DMS114 treated with DMSO at 0.1 percent for 48 hours (cell line): ENCODE measurements around the gene MFNG.
"Not testable (repeated sequence)": the region's sequence is repeated elsewhere in the genome, so short reads cannot be mapped to it uniquely, and the experiment has no call there.

Experiments used
- DNase-seq: peaks from one replicate; lab custom pipeline; 2025; ENCODE audit not compliant: unreplicated experiment; lab: John Stamatoyannopoulos, UW

Gene MFNG

DNA sequence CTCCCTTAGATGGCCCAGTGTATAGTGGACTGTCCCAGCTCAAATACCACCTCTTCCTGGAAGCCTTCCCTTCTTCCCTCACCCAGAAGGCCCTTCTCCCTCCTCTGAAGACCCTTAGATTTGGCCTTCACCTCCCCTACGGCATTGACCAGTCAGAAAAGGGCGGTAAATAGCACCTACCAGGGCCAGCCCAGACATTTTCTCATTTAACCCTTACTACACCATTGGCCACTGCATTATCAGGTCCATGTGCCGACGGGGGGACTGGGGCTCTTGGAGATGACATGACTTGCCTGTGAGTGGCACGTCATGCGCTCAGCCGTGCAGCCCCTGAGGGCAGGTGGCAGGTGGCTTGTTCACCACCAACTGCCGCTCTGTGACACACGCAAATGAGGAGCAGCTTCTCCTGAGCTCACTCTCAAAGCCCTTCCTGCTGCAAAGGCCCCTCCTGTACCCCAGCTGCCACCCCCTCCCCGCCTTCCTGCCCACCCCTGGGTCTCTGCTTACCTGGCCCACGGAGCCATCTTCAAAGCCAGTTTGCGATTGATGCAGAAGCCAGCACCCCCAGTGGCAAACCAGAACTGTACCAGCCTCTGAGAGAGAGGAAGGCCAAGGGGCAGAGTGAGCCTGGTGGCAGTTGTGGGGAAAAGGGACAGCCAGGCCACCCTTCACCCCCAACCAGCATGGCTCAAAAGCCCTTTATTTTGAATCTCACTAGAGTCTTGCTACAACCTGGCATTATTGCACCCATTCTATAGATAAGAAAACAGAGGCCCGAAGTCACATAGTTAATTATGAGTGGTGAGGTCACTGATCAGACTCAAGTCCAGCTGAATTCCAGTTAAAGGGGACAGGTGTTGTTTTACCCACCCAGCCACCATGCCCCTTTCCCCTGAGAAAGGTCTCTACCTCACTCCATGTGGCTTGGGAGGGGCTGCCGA lies 9.5 kb downstream of the MFNG start:
- DNase-seq = no peak

DNA sequence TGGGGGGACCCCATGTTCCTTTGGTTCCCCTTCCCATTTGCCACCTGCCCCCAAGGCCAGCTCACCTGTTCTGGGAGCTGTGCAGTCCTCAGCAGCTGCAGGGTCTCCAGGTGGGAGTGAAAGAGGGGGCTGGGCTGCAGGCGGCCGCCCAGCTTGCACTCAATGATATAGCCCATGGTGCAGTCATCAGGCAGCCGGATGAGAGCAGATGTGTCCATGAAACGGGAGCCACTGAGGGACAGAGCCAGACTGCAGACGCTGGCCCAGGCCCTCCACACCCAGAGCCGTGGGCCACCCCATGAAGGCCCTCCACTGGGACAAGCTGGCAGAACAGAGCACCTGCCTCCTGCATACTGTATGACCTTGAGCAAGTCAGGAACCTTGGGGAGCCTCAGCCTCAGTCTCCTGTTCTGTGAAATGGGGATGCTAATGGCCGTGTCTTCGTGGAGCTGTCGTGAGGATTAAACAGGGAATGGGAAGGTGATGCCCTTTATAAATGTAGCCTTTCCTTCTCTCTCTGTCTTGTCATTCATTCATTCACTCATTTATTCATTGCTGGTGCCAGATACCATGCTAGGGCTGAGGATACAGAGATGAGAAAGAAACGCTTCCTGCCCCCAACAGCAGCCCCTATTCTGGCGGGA lies 11.6 kb downstream of the MFNG start:
- no peak for DNase-seq

DNA sequence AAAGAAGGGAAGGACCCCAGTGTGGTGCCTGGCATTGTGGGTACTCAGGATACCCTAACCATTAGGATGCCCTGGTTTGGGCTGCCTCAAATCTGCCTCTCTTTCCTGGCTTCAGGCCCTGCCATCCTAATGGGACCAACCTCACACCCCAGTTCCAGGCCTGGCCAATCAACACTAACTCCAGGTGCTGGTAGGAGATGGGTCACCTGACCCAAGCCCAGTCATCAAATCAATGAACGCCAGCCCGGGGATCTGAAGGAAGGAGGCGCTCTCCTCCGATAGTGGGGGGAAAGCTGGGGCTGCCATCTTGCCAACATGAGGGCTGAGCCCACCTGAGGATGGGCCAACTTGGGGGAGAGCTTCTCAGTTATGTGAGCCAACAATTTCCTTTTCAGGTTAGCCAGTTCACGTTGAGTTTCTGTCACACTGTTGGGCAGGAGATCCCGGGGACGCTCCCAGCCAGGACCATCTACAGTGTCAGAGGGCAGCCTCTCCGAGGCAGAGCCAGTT lies 12.7 kb downstream of the MFNG start:
- DNase-seq = no peak

DNA sequence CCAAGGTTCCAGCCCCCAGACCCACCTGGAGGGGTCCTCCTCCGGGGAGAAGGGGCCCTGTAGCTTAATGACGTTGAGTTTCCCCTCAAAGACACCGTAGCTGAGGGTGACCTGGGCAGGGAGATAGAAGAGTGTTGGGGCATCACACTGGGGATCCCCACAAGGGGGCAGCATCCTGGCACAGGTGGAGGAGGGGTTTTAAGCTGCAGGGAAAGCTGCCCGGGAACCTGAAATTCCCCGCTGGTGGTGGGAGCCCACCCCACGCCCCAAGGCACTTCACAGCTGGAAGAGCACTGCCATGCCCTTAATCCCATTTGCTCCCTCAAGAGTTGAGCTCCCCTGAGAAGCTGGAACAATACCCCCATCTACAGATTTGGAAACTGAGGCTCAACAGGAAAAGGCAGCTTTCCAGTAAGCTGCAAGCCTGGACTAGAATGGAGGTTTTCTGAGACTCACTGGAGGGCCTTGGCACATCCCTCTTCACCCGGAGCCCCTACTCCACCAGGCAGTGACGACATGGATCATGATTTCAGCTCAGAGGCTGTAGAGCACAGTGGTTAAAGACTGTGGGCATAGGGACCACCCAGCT lies 13.7 kb downstream of the MFNG start:
- no peak for DNase-seq

DNA sequence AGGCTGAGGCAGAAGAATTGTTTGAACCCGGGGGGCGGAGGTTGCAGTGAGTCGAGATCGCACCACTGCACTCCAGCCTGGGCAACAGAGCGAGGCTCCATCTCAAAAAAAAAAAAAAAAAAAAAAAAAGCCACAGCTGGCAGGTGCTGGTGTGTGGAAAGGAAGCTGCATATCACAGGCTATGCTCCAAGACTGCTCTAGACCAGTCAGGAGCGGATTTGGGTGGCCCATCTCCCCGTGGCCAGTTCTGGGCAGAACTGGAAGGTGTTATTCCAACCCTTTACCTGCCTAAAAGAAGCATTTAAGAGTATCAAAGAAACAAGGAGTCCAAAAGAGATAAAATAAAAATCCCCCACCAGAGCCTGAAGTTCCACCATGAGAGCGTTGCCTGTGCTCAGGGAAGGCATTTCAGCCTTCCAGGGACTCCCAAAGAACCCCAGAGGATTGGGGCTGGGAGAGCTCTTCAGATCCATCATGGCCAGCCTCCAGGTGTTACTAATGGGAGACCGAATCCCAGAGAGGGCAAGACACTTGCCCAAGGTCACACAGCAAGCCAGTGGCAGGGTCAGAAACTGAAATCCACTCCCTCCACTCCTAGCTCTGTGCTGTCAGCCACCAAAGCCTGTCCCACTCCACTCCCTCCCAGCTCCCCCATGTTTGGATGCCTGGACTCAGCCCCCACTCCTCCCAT lies 14.3 kb downstream of the MFNG start:
- no peak for DNase-seq

DNA sequence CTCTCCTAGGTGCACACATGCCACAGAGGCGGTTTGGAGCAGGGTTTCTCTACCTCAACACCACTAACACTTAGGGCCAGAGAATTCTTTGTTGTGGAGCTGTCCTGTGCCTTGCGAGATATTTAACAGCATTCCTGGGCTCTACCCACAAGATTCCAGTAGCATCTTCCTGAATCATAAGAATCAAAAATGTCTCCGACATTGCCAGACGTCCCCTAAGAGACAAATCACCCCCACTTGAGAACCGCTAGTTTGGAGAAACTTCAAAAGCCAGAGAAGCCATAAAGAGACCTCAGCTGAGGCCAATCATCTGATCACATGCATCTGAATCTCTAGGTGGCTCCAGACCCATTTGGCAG lies 16.1 kb downstream of the MFNG start:
- no peak for DNase-seq

DNA sequence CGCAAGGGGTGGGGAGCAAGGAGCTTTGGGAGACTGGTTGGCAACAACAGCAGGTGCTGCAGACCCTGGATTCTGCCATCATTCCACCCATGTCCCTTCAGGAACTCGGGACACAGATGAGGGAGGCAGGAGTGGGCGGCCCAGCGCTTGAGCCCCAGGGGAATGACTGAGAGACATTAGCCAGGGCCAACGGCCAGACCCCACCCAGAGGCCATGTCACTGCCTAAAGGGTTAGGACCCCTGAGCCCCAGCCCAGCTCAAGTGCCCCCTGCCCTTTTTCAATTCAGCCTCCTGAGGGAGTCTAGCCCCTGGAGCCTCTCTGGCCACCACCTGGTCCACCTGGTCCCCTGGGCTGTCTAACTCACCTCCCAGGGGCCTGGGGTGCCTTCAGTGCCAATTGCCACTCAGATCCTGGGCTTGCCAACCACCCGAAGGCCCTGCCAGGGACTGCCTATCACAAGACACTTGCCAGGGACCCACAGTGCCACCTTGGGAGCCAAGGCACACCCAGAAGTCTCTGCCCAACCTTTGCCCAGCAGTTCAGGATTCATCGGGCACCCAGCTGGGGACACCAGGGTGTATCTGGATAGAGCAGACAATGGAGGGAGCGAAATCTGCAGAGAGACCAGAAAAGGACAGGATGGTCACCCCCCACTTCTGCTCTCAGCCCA lies 16.6 kb downstream of the MFNG start:
- no peak for DNase-seq

DNA sequence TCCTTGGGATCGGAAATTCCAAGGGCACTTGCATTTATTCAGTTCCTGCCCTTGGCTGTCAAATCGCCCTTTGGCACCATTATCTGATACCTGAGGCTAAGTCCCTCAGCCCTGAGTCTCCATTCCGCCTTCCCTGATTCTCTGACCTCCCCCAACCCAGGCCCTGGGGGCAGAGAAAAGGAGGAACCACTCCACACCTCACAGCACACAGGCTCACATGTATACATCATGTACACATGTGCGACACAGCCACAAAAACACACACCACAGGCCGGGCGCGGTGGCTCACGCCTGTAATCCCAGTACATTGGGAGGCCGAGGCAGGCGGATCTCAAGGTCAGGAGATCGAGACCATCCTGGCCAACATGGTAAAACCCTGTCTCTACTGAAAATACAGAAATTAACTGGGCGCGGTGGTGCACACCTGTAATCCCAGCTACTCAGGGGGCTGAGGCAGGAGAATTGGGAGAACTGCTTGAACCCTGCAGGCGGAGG lies 17.9 kb downstream of the MFNG start:
- DNase-seq = not testable (repeated sequence)

DNA sequence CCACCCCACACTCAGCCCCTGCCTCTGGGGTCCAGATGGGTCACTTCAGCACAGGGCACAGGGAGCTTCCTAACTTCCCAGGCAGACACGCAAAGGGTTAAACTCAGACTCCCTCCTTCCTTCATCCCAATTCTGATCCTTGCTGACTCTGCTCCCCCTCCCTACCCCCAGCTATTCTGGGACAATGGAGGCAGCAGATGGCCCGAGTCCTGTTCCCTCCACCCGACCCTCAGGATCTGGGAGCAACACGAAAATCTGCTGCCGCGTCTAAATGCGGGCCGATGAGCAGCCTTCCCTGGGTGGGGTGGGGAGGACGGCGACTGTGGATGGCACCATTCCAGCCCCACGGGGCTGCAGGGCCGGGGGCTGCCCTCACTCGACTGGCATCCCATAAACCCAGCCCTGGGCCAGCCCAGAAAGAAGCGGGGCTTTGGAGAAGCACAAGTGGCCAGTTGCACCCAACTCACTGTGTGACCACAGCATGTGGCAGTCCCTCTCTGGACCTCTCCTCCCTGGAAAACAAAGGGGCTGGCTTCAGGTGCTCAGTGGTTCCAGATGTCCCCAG lies 18.7 kb downstream of the MFNG start:
- DNase-seq = no peak

DNA sequence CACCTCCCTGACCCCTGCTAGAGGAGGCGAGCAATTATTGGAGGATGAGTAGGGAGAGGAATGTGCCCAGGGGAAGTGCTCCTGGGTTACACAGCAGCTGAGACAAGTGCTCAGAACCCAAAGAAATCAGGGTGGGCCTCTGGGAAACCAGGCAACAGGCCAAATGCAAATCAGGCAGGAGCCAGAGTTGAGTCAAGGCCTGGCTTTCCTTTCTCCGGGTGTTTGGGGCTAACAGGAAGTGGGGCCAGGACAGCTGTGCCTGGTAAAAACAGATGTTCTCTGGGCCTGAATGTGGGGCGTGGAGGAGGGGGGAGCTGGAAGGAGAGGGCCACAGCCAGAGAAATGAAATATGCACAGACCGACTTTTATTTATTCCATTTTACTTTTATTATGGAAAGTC lies 22.0 kb downstream of the MFNG start:
- no peak for DNase-seq

DNA sequence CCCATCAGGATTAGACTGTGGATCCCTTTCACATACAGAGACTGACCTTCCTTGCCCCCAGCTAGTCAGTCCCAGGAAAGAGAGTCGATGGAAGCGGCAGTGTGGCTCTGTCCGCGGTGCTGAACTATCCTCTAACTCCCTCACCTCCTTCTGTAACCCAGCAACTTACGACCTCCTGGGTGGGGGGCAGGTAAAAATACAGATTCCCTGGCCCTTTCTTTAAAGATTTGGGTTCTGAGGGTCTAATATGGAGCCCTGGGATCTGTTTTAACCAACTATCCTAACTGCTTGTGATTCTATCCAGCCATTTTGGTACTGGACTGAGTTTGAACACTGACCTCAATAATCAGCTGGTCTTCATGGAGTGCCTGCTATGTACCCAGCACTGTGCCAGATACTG lies 23.2 kb downstream of the MFNG start:
- no peak for DNase-seq

DNA sequence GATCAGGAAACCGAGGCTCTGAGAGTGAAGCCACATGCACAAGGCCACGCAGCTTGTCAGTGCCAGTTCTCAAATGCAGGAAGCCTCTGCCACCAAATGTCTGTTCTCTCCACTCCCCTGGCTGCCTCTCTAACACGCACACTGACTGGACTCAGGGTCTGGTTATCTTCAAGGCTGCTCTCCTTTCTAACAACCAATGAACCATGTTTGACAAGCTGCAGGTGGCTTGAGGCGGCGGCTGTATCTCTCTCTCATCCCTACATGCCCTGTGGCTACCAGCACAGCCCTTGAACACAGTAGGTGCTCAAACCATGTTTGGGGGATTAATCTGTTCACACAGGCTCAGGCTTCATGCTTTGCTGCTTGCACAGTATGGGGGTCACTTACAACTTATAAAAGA lies 23.7 kb downstream of the MFNG start:
- no peak for DNase-seq

DNA sequence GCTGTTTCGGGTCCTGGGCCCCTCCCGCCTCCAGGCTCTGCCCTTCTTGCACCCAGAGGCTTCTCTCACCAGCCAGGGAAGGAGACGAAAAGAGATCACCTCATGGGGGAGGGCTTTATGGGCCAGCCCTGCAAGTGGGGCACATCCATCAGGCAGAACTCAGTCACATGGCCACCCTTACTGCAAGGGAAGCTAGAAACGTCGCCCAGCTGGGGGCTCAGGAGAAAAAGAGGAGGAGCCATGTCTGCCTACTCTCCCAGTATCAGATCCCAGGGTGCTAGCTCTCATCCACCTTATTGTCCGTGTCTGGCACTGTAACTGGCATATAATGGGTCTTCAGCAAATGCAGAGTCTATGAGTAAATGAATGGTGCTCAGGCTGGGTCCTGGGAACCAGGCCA lies 24.2 kb downstream of the MFNG start:
- no peak for DNase-seq

DNA sequence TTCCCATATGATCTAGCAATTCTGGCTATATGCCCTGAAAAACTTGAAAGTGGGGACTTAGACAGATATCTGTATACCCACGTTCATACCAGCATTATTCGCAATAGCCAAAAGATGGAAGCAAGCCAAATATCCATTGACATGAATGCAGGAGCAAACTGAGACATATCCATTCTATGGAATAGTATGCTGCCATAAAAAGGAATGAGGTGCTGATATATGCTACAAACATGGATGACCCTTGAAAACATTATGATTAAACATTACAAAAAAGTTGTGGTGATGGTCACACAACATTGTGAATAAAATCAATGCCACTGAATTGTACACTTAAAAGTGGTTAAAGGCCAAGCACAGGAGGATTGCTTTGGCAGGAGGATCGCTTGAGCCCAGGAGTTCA lies 25.5 kb downstream of the MFNG start:
- DNase-seq = no peak

DNA sequence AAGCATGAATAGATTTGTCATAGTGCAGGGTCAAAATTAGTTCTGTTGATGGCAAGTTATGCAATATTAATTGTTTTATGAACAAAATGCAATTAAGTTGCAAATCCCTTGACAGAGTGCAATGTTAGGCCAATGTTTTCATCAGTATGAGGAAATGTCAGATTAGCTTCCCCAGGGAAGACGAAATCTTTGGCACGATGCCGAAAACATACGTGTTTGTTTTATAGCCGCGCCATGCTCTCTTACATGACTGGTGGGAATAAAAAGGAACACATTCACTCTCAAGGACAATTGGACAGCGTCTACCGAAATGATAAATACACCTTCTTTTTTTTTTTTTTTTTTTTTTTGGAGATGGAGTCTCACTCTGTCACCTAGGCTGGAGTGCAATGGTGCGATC lies 27.0 kb downstream of the MFNG start:
- DNase-seq = no peak

DNA sequence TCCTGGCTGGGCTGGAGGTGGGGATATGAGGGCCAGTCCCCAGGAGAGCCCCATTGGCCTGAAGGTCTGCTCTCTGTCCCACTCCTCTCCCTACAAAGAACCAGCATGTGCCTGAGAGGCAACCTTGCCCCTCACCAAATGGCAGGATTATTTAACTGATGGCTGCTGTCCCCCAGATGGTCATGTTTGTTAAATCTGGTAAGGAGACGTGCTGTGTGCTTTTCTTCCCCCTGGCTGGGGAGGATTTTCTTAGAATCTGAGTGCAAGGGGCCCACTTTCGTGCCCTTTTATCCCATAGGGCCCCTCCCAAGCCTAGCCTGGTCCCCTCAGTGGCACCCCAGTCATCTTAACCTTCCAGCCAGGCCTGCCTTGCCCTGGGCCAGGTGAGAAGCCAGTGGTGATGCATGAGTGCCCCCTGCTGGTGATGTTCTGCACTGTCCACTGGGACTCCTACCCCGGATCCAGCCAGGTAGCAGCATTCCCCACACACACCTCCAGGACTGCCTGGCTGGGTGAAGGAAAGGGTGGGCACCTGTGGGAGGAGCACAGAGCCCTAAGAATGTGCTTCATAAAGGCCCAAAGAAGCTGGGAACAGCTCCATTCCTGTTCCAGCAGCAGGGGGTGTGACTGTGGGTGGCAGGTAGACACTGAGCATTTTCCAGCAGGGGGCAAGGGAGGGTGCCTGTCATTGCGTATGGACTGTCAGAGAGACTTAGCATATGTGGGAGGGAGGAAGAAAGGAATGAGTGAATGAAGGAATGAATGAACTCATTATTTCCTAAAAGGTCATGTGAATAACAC lies 28.9 kb downstream of the MFNG start:
- no peak for DNase-seq

DNA sequence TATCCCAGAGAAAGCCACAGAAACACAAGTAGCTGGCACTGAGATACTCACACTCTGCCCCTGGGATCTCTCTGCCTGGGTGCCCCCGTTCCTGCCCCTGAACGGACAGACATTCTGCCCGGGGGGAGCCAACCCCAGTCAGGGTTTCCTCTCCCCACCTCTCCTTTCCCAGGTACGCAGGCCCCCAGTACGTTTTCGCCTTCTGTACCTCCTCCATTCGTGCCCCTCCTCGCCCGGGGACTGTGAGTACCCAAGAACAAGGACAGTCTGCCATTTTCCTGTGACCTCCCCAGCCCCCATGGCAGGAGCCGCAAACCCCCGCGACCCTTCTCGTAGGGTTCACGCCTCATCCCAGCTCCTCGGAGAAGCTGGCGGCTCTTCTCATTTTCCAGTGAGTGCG lies 29.8 kb downstream of the MFNG start:
- DNase-seq = no peak

DNA sequence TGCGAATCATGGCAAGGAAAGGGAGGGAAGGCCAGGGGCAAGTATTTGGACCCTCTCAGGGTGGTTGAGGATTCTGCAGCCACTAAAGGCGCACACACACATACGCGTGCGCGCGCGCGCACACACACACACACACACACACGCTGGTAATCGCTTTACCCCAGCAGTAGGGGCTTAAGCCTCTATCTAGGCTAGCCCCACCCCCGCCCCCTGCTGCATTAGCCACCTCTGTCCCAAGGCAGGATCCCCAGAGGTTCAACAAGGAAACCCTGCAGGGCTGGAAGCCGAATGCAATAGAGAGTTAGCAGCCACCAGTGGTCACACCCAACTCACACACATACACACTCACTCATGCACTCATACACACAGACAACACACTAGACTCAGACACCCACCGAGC lies 30.3 kb downstream of the MFNG start:
- no peak for DNase-seq

DNA sequence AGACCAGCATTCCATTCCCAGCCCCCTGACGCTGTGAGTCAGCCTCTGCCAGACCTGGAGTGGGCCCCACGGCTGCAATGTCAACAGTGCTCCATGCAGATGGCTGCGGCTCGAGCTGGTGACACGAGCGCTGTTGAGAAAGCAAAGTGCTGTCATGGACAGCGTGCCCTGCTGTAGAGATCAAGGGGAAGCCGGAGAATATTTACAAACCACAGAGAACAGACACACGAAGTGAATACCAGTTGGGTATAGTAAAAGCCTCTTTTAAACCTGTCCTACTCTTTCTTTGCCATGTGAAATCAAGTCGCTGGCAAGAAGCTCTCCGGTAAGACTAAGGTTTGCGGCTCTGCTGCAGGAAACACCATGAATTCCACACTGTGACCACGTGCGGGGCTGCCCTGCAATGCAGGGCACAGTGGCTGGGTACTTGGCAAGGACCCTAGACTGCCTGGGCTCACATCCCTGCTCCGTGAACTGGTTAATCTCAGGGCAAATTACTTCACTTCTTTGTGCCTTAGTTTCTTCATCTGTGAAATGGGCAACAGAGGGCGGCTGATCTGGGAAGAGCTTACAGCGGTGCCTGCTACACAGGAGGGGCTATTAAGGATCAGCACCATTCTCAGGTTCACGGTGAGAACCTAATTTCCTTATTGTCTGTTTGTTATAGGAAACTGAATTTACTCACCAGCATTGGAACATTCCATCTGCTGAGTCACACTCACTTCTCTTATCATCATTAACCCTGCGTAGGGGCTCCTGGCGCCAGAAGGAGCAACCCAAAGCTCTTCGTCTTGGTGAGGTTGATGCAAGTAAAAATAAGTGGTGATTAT lies 31.1 kb downstream of the MFNG start:
- no peak for DNase-seq
